Breast epithelium (tissue), 3 donors: Measurements from ENCODE around the gene DNASE2.

ENCODE experiments used
- CTCF ChIP-seq, 3 donors: fragments of 450-650 bp; IDR thresholded peaks; one replicate each; pipeline ENCODE4 v1.5.1; 2016 to 2017; ENCODE audit warnings: antibody characterized with exemption in 3 of 3, mild to moderate bottlenecking in 3 of 3, moderate library complexity in 3 of 3
- POLR2AphosphoS5 ChIP-seq, 3 donors: sonication (generic); formaldehyde crosslinking; IDR thresholded peaks; one replicate each; pipeline ENCODE4 v1.6.1; 2017; ENCODE audit warnings: antibody characterized with exemption in 3 of 3

GRCh38 chr19:12899891-12900518, 18.8 kb upstream of the DNASE2 start:
- TF ChIP-seq CTCF (IDR thresholded peaks at IDR 0.05) = no peak
- no peak for TF ChIP-seq POLR2AphosphoS5 (IDR thresholded peaks at IDR 0.05)
